K562 (cell line): Measurements from ENCODE around the gene CD74. TPM values are rescaled to one million over a fixed set of nuclear protein-coding genes. Genes with fewer than 3 reads are reported as not detected.

Experiments used
- ATAC-seq: fragments of 200-7000 bp; cut with Tn5 transposase; 3 replicates; pipeline ENCODE4 v1.9.1; 2020; ENCODE audit warnings: moderate library complexity
- BruUV-seq: library from RNA; stranded (reverse); fragments of 400-500 nt; replicated peaks from 2 replicates; lab custom pipeline; 2021; lab: Mats Ljungman, UMichigan
- CTCF ChIA-PET: fragments of 300-600 bp; formaldehyde crosslinking; extraction: SDS; loops from one replicate; lab custom pipeline; 2021; ENCODE audit warnings: low intra/inter-chr PET ratio; lab: Yijun Ruan, JAX
- POLR2A ChIA-PET: fragments of 300-600, 350-650 bp; sonication (Branson Sonifier 250); formaldehyde crosslinking; extraction: SDS; loops from one replicate; lab custom pipeline; 2021; ENCODE audit warnings: antibody characterized with exemption, inconsistent platforms; lab: Yijun Ruan, JAX
- DNase-seq, 4 experiments: peaks; one replicate each; pipeline versions ENCODE4 v3.0.0 to v3.0.0-alpha.2; 2011 to 2018; ENCODE audit warnings: low spot score in 3 of 4, mixed read lengths in 3 of 4; ENCODE audit errors: extremely low read depth in 1 of 4
- FAIRE-seq: peaks from 2 replicates; lab custom pipeline; 2011; peaks lifted over from hg19 to GRCh38; lab: Jason Lieb, UNC
- H2AFZ ChIP-seq: 2 replicates; pipeline ENCODE4 v1.6.0; 2011; ENCODE audit warnings: low read depth, low read length, control low read depth, inconsistent platforms
- H3K27ac ChIP-seq: fragments of 200-600 bp; 3 replicates; pipeline ENCODE4 v1.8.0; 2011; ENCODE audit warnings: low read depth, mild to moderate bottlenecking, control low read depth, inconsistent platforms, low read length, moderate library complexity, mixed read lengths; ENCODE audit errors: extremely low read depth
- H3K27me3 ChIP-seq, 2 experiments: fragments of 300-600 bp in 1 of 2; 2 replicates in 1 of 2; 3 replicates in 1 of 2; pipeline versions ENCODE4 v1.6.0 to v1.8.0; 2011; ENCODE audit warnings: inconsistent platforms in 2 of 2, low read length in 2 of 2, mild to moderate bottlenecking in 1 of 2, mixed read lengths in 1 of 2, moderate library complexity in 1 of 2; ENCODE audit not compliant: control insufficient read depth in 2 of 2, insufficient read depth in 2 of 2
- H3K36me3 ChIP-seq: fragments of 300-600 bp; 3 replicates; pipeline ENCODE4 v1.8.0; 2011; ENCODE audit warnings: mild to moderate bottlenecking, low read length, inconsistent platforms; ENCODE audit not compliant: control insufficient read depth, insufficient read depth
- H3K4me1 ChIP-seq, 2 experiments: fragments of 200-600 bp in 1 of 2; replicated peaks in 1 of 2; 2 replicates in 1 of 2; 3 replicates in 1 of 2; pipeline versions ENCODE4 v1.5.1 to v1.8.0; 2011; ENCODE audit warnings: inconsistent platforms in 2 of 2, low read length in 2 of 2, mild to moderate bottlenecking in 1 of 2, mixed read lengths in 1 of 2, moderate library complexity in 1 of 2; ENCODE audit not compliant: control insufficient read depth in 2 of 2, insufficient read depth in 2 of 2
- H3K4me2 ChIP-seq: 2 replicates; pipeline ENCODE4 v1.6.1; 2011; ENCODE audit warnings: low read length, control low read depth, inconsistent platforms, mixed read lengths; ENCODE audit not compliant: insufficient read depth
- H3K4me3 ChIP-seq: fragments of 200-600 bp; sonication (generic), shearing (Covaris generic); 2 replicates; pipeline ENCODE4 v1.5.1; 2016; ENCODE audit warnings: control low read depth, inconsistent platforms
- H3K79me2 ChIP-seq: fragments of 200-600 bp; 3 replicates; pipeline ENCODE4 v1.8.0; 2011; ENCODE audit warnings: low read length, inconsistent platforms; ENCODE audit not compliant: control insufficient read depth, insufficient read depth
- H3K9ac ChIP-seq, 2 experiments: 2 replicates each; pipeline versions ENCODE4 v1.6.0 to v1.6.1; 2011; ENCODE audit warnings: low read depth in 2 of 2, low read length in 2 of 2, control low read depth in 1 of 2, inconsistent platforms in 1 of 2, mild to moderate bottlenecking in 1 of 2, mixed read lengths in 1 of 2; ENCODE audit not compliant: insufficient read depth in 1 of 2
- H3K9me1 ChIP-seq: one replicate; pipeline ENCODE4 v1.6.0; 2011; ENCODE audit warnings: inconsistent platforms, mild to moderate bottlenecking, low read length, moderate library complexity; ENCODE audit not compliant: control insufficient read depth, insufficient read depth
- H3K9me3 ChIP-seq: replicated peaks from 2 replicates; pipeline ENCODE4 v1.5.1; 2011; ENCODE audit warnings: low read depth, low read length, inconsistent platforms; ENCODE audit not compliant: control insufficient read depth, insufficient read depth
- H4K20me1 ChIP-seq: replicated peaks from 2 replicates; pipeline ENCODE4 v1.6.1; 2011; ENCODE audit warnings: low read length, inconsistent platforms, mixed read lengths; ENCODE audit not compliant: control insufficient read depth, insufficient read depth
- NCOA2 ChIP-seq, 2 experiments: fragments of 450-650 bp; IDR thresholded peaks; 2 replicates each; pipeline ENCODE4 v1.6.1; 2018; ENCODE audit warnings: mild to moderate bottlenecking in 2 of 2, moderate library complexity in 1 of 2; ENCODE audit not compliant: partially characterized antibody in 2 of 2
- POLR2AphosphoS5 ChIP-seq: IDR thresholded peaks from 2 replicates; pipeline ENCODE4 v1.6.1; 2011; ENCODE audit warnings: mild to moderate bottlenecking, low read depth, low read length, moderate library complexity; ENCODE audit not compliant: control insufficient read depth, insufficient read depth
- POLR2G ChIP-seq: fragments of 200-400 bp; formaldehyde crosslinking; IDR thresholded peaks from 2 replicates; pipeline ENCODE4 v1.6.1; 2017; ENCODE audit warnings: low read depth, mild to moderate bottlenecking, antibody characterized with exemption, low read length, moderate library complexity
- PURB ChIP-seq: sonication (generic); formaldehyde crosslinking; IDR thresholded peaks from 2 replicates; pipeline ENCODE4 v1.9.0; 2021; ENCODE audit warnings: low read depth, mild to moderate bottlenecking, missing genetic modification reagents
- RAD21 ChIP-seq, 2 experiments: fragments of 250-450 bp in 1 of 2; fragments of 450-650 bp in 1 of 2; sonication (Bioruptor Pico) in 1 of 2; formaldehyde crosslinking in 1 of 2; IDR thresholded peaks in 1 of 2; conservative IDR thresholded peaks in 1 of 2; 2 replicates each; pipeline versions ENCODE4 v1.4.0 to v1.8.0; 2020 to 2022; ENCODE audit warnings: mild to moderate bottlenecking in 2 of 2, moderate library complexity in 1 of 2
- WGBS: fragments of 100-300 bp; shearing (Covaris generic); methylation state at CpG from one replicate; pipeline ENCODE4 v1.1.6; 2016; ENCODE audit warnings: low coverage, mixed read lengths; ENCODE audit not compliant: insufficient coverage; ENCODE audit errors: missing lambda C conversion rate; 5-methylcytosine and 5-hydroxymethylcytosine counted together
- in situ Hi-C: fragments of 300-500 bp; cut with MboI; formaldehyde crosslinking; loops from 4 replicates; pipeline ENCODE4 v1.15.0; 2018; ENCODE audit warnings: inconsistent platforms, mixed read lengths
- intact Hi-C: fragments of 100-400 bp; cut with micrococcal nuclease; formaldehyde crosslinking; loops from 2 replicates; pipeline ENCODE4 v1.14.2; 2022
- polyA plus RNA-seq, 8 experiments: library from polyadenylated mRNA; depleted of rRNA in 4 of 8; stranded (reverse) in 5 of 8; unstranded in 3 of 8; fragments of >200 nt; fragmentation: Nextera tagmentation in 2 of 8; fragmentation: Illumina TruSeq in 1 of 8; extraction: Ambion mirVana in 2 of 8; extraction: Trizol in 1 of 8; gene quantifications; 2 replicates each; pipeline versions ENCODE4 v1.2.1 to v1.2.3, GENCODE V29; 2011 to 2014; ENCODE audit warnings: inconsistent platforms in 1 of 8, missing spikeins in 1 of 8
- total RNA-seq, 7 experiments: library from RNA; depleted of rRNA in 6 of 7; stranded (reverse); fragments of >200 nt in 6 of 7; fragmentation: Illumina TruSeq in 2 of 7; extraction: Trizol in 2 of 7; gene quantifications; 2 replicates each; pipeline versions ENCODE4 v1.2.1 to v1.2.3, GENCODE V29; 2011 to 2021; ENCODE audit warnings: low replicate concordance in 1 of 7

The CD74 gene
- total and polyA plus RNA-seq, 9 of the 15 experiments (the other 6 are each of a cell fraction or from before 2014, with no cell fraction given) = 0.07 to 4.8 (median 0.32) TPM

- 95% methylated on average over 2 of the region's 2 CpGs for whole genome bisulfite sequencing
- CTCF ChIA-PET = no interaction called here
- Histone ChIP-seq H3K9me3 (no peaks in the 10 kb centered on the region), H3K27me3 (no peaks in the 10 kb centered on the region), H3K9me1 (peaks cover 5% of the 10 kb centered on the region), H3K4me1 (peaks cover 3 to 5% of the 10 kb centered on the region in 2 experiments; a peak in 1 of 5 replicates), H2AFZ (no peak overlapping the region), H3K79me2 (no peaks in the 10 kb centered on the region), H3K9ac (no peak overlapping the region), H3K27ac (no peak overlapping the region), H3K36me3 (peaks cover 97% of the 10 kb centered on the region), H4K20me1 (peaks cover 4% of the 10 kb centered on the region; the same call in 1 of the 2 replicates), H3K4me3 (no peak overlapping the region), H3K4me2 (no peak overlapping the region)
- BruUV-seq = no TSS peak
- POLR2A ChIA-PET = interaction anchor here (1.4 to 2.4 kb wide), 2 partner anchors 10 to 16 kb away, joined by 3 to 5 read pairs; no protein-coding TSS in a partner anchor
- no peak for TF ChIP-seq PURB (CRISPR knock-in tag)
- TF ChIP-seq POLR2AphosphoS5 = peak; percentile 38; the same call in 1 of the 2 replicates
- FAIRE-seq (no peak), DNase-seq (no peak), ATAC-seq (no peak)
- in situ Hi-C loops = no loop called here
- intact Hi-C loops = no loop called here
Measured at GRCh38 chr5:150395688-150395975, 17.1 kb downstream of the CD74 start.

DNA sequence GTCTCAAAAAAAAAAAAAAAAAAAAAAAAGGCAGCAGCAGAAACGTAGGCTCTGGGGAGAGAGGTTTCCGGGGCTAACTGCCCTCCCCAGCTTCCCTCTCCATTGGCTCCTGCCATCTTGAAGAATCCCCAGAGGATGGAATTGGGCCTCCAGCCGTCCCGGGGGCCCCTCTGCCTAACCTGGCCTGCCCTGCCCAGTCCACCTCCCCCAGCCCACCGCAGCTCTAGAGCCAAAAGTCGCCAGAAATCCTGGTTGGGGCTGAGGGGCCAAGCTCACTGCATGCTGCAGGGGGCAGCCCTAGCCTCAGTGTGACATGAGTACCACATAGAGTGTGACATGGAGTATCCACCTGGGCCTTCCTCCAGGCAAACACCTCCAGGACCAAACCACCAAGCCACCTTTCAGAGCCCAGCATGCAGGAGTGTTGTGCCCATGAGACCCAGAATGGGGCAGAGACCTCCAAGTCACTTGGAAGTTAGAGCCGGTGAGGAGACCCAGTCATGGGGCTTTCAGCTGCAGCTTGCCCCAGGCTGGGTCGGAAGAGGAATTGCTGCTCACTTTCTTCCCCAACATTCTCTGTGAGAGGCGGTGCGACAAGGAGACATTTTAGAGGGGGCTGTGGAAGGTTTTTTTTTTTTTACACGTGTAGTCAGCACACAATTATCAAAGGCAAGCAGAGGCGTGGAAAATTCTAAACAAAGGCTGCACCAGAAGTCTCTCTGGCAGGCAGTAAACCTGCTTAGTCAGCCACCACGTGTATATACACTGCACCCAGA, 17.6 kb downstream of the CD74 start:
- intact Hi-C loops = no loop called here
- TF ChIP-seq RAD21 (CRISPR knock-in tag; conservative IDR thresholded peaks at IDR 0.05 in 1 of 2, IDR thresholded peaks at IDR 0.05 in 1 of 2) (no peak), NCOA2 (IDR thresholded peaks at IDR 0.05; ENCODE audit: partially characterized antibody in 2 of 2) (no peak), POLR2G (peak; percentile 47; the same call in 1 of the 2 replicates)
- TF ChIP-seq, all 486 proteins: peak for 1
- FAIRE-seq = no peak
- no peak for DNase-seq
- Histone ChIP-seq H3K9ac (no peak overlapping the region), H3K36me3 (peaks cover 97% of the 10 kb centered on the region), H3K27me3 (no peaks in the 10 kb centered on the region), H3K27ac (no peak overlapping the region), H3K4me2 (no peak overlapping the region), H3K4me3 (no peak overlapping the region), H2AFZ (no peak overlapping the region), H3K4me1 (0 out of 5 replicates have a peak, but pooled peaks cover 0 to under 1% of the 10 kb centered on the region in 2 experiments), H3K79me2 (no peaks in the 10 kb centered on the region), H3K9me1 (peaks cover 5% of the 10 kb centered on the region), H3K9me3 (no peaks in the 10 kb centered on the region), H4K20me1 (peaks cover 4% of the 10 kb centered on the region; the same call in 1 of the 2 replicates)
- BruUV-seq = no TSS peak
- in situ Hi-C loops = no loop called here
- 73% methylated on average over 9 of the region's 13 CpGs for WGBS
- ChIA-PET POLR2A (interaction anchor here (0.5 to 2.4 kb wide), 4 partner anchors 10 to 105 kb away, joined by 3 to 5 read pairs (median 3); no protein-coding TSS in a partner anchor), CTCF (interaction anchor here (0.6 to 1.7 kb wide), 2 partner anchors 37 to 41 kb away, joined by 3 to 7 read pairs; no protein-coding TSS in a partner anchor)
- ATAC-seq = peak; percentile 42; the same call in 2 of the 3 replicates
